Measurements from ENCODE around the gene LRRC4C. TPM values are rescaled to one million over a fixed set of nuclear protein-coding genes. Genes with fewer than 3 reads are reported as not detected.

The LRRC4C gene
- total RNA-seq, 1 experiment from 2014 or later: not detected

DNA sequence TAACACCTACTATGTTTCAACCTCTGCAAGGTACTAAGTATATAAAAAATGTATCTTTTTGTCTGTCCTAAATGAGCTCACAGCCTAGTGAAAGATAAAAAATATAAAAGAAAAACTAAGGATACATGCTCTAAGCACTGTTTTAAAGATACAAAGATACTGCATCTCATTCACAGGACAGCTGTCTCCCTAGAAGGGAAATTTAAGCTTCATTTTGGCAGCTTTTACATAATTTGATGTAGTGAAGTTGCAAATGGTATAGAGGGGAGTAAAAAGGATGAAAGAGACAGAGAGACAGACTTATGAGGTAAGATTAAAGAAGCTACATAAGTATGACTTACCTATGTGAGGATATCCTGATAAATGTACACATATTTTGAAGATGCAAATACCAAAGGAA is 53.6 kb downstream of the LRRC4C start:
- H3K9ac ChIP-seq (ENCODE audit: low read length): no peak overlapping the region
- no peak overlapping the region for H3K27ac ChIP-seq (ENCODE audit: low read length)
- no peak for DNase-seq
- CTCF ChIA-PET: no interaction called here
- H3K9me2 ChIP-seq (replicated peaks; ENCODE audit: low read length): no peaks in the 10 kb centered on the region
- H3F3A ChIP-seq (ENCODE audit: low read length, unreplicated experiment): no peaks in the 10 kb centered on the region
- TF ChIP-seq EZH2 (IDR thresholded peaks at IDR 0.05; ENCODE audit: low read length, unreplicated experiment): no peak
- no peak for TF ChIP-seq EZH2phosphoT487 (IDR thresholded peaks at IDR 0.05; ENCODE audit: borderline replicate concordance, low read length)
- TF ChIP-seq, protein P1, sequence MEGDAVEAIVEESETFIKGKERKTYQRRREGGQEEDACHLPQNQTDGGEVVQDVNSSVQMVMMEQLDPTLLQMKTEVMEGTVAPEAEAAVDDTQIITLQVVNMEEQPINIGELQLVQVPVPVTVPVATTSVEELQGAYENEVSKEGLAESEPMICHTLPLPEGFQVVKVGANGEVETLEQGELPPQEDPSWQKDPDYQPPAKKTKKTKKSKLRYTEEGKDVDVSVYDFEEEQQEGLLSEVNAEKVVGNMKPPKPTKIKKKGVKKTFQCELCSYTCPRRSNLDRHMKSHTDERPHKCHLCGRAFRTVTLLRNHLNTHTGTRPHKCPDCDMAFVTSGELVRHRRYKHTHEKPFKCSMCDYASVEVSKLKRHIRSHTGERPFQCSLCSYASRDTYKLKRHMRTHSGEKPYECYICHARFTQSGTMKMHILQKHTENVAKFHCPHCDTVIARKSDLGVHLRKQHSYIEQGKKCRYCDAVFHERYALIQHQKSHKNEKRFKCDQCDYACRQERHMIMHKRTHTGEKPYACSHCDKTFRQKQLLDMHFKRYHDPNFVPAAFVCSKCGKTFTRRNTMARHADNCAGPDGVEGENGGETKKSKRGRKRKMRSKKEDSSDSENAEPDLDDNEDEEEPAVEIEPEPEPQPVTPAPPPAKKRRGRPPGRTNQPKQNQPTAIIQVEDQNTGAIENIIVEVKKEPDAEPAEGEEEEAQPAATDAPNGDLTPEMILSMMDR (conservative IDR thresholded peaks at IDR 0.05; ENCODE audit: low read depth, low read length): no peak
- no peak overlapping the region for H3K4me2 ChIP-seq (ENCODE audit: low read length)
- intact Hi-C loops (cut with micrococcal nuclease): no loop called here
- no peaks in the 10 kb centered on the region for H3K36me3 ChIP-seq (ENCODE audit: low read depth, low read length)
- H3K79me2 ChIP-seq (ENCODE audit: low read length): no peaks in the 10 kb centered on the region
- H2AFZ ChIP-seq (ENCODE audit: low read length): no peak overlapping the region
- ATAC-seq: no peak
- H3K9me3 ChIP-seq (ENCODE audit: low read length): no peaks in the 10 kb centered on the region
- H3K4me1 ChIP-seq (ENCODE audit: insufficient read depth, low read length): no peaks in the 10 kb centered on the region
- POLR2A ChIA-PET (ENCODE audit: unreplicated experiment): no interaction called here
- H4K20me1 ChIP-seq (ENCODE audit: low read length): no peaks in the 10 kb centered on the region
- no peaks in the 10 kb centered on the region for H3K27me3 ChIP-seq (ENCODE audit: low read length)
- H3K4me3 ChIP-seq (ENCODE audit: low read length): no peak overlapping the region
- no TSS peak for BruUV-seq (replicated peaks)

- no TSS peak for BruUV-seq (replicated peaks)
- TF ChIP-seq, protein P1 (conservative IDR thresholded peaks at IDR 0.05; ENCODE audit: low read depth, low read length): no peak
- TF ChIP-seq EZH2 (IDR thresholded peaks at IDR 0.05; ENCODE audit: low read length, unreplicated experiment): no peak
- no peak for TF ChIP-seq EZH2phosphoT487 (IDR thresholded peaks at IDR 0.05; ENCODE audit: borderline replicate concordance, low read length)
- H2AFZ ChIP-seq (ENCODE audit: low read length): no peak overlapping the region
- no peak overlapping the region for H3K27ac ChIP-seq (ENCODE audit: low read length)
- no peaks in the 10 kb centered on the region for H3K79me2 ChIP-seq (ENCODE audit: low read length)
- ATAC-seq (no peak), DNase-seq (no peak)
- POLR2A ChIA-PET (ENCODE audit: unreplicated experiment): no interaction called here
- H3K27me3 ChIP-seq (ENCODE audit: low read length): no peaks in the 10 kb centered on the region
- no peaks in the 10 kb centered on the region for H3K4me1 ChIP-seq (ENCODE audit: insufficient read depth, low read length)
- no peaks in the 10 kb centered on the region for H3F3A ChIP-seq (ENCODE audit: low read length, unreplicated experiment)
- intact Hi-C loops (cut with micrococcal nuclease): no loop called here
- no peak overlapping the region for H3K4me3 ChIP-seq (ENCODE audit: low read length)
- CTCF ChIA-PET: no interaction called here
- H3K9me2 ChIP-seq (replicated peaks; ENCODE audit: low read length): no peaks in the 10 kb centered on the region
- H3K9ac ChIP-seq (ENCODE audit: low read length): no peak overlapping the region
- H3K9me3 ChIP-seq (ENCODE audit: low read length): no peaks in the 10 kb centered on the region
- H3K4me2 ChIP-seq (ENCODE audit: low read length): no peak overlapping the region
- no peaks in the 10 kb centered on the region for H4K20me1 ChIP-seq (ENCODE audit: low read length)
- no peaks in the 10 kb centered on the region for H3K36me3 ChIP-seq (ENCODE audit: low read depth, low read length)
Measured at GRCh38 chr11:41404109-41404508, 55.3 kb downstream of the LRRC4C start.

- Histone ChIP-seq H3K4me1 (ENCODE audit: insufficient read depth, low read length) (no peaks in the 10 kb centered on the region), H2AFZ (ENCODE audit: low read length) (no peak overlapping the region), H3F3A (ENCODE audit: low read length, unreplicated experiment) (no peaks in the 10 kb centered on the region), H4K20me1 (ENCODE audit: low read length) (no peaks in the 10 kb centered on the region), H3K27me3 (ENCODE audit: low read length) (no peaks in the 10 kb centered on the region), H3K36me3 (ENCODE audit: low read depth, low read length) (no peaks in the 10 kb centered on the region), H3K9me3 (ENCODE audit: low read length) (no peaks in the 10 kb centered on the region), H3K9me2 (replicated peaks; ENCODE audit: low read length) (no peaks in the 10 kb centered on the region), H3K9ac (ENCODE audit: low read length) (no peak overlapping the region), H3K79me2 (ENCODE audit: low read length) (no peaks in the 10 kb centered on the region), H3K27ac (ENCODE audit: low read length) (no peak overlapping the region), H3K4me3 (ENCODE audit: low read length) (no peak overlapping the region), H3K4me2 (ENCODE audit: low read length) (no peak overlapping the region)
- CTCF ChIA-PET: no interaction called here
- POLR2A ChIA-PET (ENCODE audit: unreplicated experiment): no interaction called here
- DNase-seq: no peak
- BruUV-seq (replicated peaks): no TSS peak
- no peak for TF ChIP-seq EZH2 (IDR thresholded peaks at IDR 0.05; ENCODE audit: low read length, unreplicated experiment)
- TF ChIP-seq, protein P1 (conservative IDR thresholded peaks at IDR 0.05; ENCODE audit: low read depth, low read length): no peak
- TF ChIP-seq EZH2phosphoT487 (IDR thresholded peaks at IDR 0.05; ENCODE audit: borderline replicate concordance, low read length): no peak
- intact Hi-C loops (cut with micrococcal nuclease): no loop called here
- ATAC-seq: no peak
Measured at GRCh38 chr11:41403458-41403857, 56.0 kb downstream of the LRRC4C start.
